Glutamatergic neuron (in vitro differentiated cells): ENCODE data around the gene TP53TG5. TPM values are rescaled to one million over a fixed set of nuclear protein-coding genes. Genes with fewer than 3 reads are reported as not detected.

Experiments
- DNase-seq: peaks from one replicate; pipeline ENCODE4 v3.0.0; 2022
- H3K27ac Mint-ChIP-seq: one replicate; pipeline ENCODE4 v1.8.0; 2020; ENCODE audit warnings: mild to moderate bottlenecking, mixed read lengths, inconsistent platforms; ENCODE audit not compliant: unreplicated experiment
- H3K27me3 Mint-ChIP-seq: one replicate; pipeline ENCODE4 v1.8.0; 2020; ENCODE audit warnings: mild to moderate bottlenecking, moderate library complexity, mixed read lengths, inconsistent platforms; ENCODE audit not compliant: unreplicated experiment
- H3K36me3 Mint-ChIP-seq: one replicate; pipeline ENCODE4 v1.8.0; 2020; ENCODE audit warnings: mild to moderate bottlenecking, mixed read lengths, inconsistent platforms; ENCODE audit not compliant: unreplicated experiment
- H3K4me1 Mint-ChIP-seq: one replicate; pipeline ENCODE4 v1.8.0; 2020; ENCODE audit warnings: mild to moderate bottlenecking, low read depth, mixed read lengths, inconsistent platforms; ENCODE audit not compliant: unreplicated experiment
- H3K4me3 Mint-ChIP-seq: one replicate; pipeline ENCODE4 v1.8.0; 2020; ENCODE audit warnings: mild to moderate bottlenecking, mixed read lengths, inconsistent platforms; ENCODE audit not compliant: unreplicated experiment
- H3K9me3 Mint-ChIP-seq: one replicate; pipeline ENCODE4 v1.8.0; 2020; ENCODE audit warnings: mild to moderate bottlenecking, moderate library complexity, mixed read lengths, inconsistent platforms; ENCODE audit not compliant: unreplicated experiment
- total RNA-seq: library from RNA; stranded (reverse); fragmentation: NEBNext Ultra II Directional; extraction: Animal tissue kit (Norgen Biotek cat#: 25700); gene quantifications from one replicate; pipeline ENCODE4 v1.2.1, GENCODE V29; 2021; ENCODE audit not compliant: unreplicated experiment
- TF ChIP-seq, protein P1 (sequence below): fragments of 200-600 bp; sonication (generic); IDR thresholded peaks from one replicate; pipeline ENCODE4 v1.5.0; 2021; ENCODE audit not compliant: partially characterized antibody, unreplicated experiment

The TP53TG5 gene
- total RNA-seq, 1 donor from 2014 or later = not detected

DNA sequence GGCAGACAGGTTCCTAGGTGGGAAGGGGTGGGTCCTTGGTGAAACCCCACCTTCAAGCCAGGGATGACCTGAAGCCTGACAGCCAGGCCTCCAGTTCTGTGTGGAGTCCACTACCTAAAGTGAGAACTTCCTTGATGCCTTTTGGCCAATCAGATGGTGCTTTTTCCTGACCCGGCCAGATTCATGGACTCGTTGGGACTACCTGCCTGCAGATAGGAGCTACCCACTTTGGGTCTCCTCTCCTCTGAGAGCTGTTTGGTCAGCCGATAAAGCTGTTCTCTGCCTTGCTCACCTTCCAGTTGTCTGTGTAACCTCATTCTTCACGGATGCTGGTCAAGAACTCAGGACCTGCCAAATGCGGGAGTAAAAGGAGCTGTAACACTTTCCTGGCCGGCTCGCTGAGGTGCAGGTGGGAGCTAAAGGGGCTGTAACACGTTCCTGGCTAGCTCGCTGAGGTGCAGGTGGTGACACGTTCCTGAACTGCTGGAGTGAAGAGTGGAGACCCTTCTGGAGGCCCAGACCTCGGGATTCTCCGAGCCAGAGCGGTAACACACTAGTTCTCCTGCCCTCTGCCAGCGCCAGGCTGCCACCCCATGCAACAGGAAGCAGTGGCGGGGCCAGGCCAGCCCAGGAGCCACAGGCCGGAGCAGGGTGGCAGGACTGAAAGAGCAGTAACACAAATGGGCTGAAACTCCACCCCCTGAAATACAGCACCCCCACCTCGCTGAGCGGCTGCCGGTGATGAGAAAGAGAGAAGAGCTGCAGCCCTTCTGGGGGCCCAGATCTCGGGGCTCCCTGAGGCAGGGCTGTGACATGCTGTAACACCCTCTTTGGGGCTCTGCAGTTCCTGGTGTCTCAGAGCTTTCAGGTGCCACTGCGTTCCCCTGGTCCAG lies 16.3 kb upstream of the TP53TG5 start:
- no peak overlapping the region for H3K27ac Mint-ChIP-seq
- DNase-seq = no peak
- no peaks in the 10 kb centered on the region for H3K27me3 Mint-ChIP-seq
- TF ChIP-seq, protein P1, sequence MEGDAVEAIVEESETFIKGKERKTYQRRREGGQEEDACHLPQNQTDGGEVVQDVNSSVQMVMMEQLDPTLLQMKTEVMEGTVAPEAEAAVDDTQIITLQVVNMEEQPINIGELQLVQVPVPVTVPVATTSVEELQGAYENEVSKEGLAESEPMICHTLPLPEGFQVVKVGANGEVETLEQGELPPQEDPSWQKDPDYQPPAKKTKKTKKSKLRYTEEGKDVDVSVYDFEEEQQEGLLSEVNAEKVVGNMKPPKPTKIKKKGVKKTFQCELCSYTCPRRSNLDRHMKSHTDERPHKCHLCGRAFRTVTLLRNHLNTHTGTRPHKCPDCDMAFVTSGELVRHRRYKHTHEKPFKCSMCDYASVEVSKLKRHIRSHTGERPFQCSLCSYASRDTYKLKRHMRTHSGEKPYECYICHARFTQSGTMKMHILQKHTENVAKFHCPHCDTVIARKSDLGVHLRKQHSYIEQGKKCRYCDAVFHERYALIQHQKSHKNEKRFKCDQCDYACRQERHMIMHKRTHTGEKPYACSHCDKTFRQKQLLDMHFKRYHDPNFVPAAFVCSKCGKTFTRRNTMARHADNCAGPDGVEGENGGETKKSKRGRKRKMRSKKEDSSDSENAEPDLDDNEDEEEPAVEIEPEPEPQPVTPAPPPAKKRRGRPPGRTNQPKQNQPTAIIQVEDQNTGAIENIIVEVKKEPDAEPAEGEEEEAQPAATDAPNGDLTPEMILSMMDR = no peak
- H3K4me1 Mint-ChIP-seq = no peaks in the 10 kb centered on the region
- no peak overlapping the region for H3K4me3 Mint-ChIP-seq
- peaks cover 5% of the 10 kb centered on the region for H3K36me3 Mint-ChIP-seq
- no peaks in the 10 kb centered on the region for H3K9me3 Mint-ChIP-seq

DNA sequence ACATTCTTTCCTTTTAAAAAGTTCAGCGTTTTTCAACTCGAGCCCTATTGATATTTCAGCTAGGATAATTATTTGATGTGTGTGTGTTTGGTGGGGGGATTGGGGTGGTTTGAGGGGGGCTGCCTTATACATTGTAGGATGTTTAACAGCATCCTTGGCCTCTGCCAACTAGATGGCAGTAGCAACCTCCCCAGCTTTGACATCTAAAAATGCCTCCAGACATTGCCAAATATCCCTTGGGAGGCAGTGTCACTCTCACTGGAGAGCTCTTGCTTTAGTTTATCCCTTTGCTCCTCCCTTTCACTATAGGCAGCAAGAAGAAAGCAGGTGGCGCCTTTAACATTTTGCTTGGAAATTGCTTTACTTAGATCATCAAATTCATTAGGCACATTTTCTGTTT lies 14.6 kb upstream of the TP53TG5 start:
- DNase-seq = no peak
- TF ChIP-seq, protein P1 = no peak
- Mint-ChIP-seq H3K4me1 (no peaks in the 10 kb centered on the region), H3K27me3 (no peaks in the 10 kb centered on the region), H3K36me3 (no peaks in the 10 kb centered on the region), H3K9me3 (no peaks in the 10 kb centered on the region), H3K4me3 (no peak overlapping the region), H3K27ac (no peak overlapping the region)

DNA sequence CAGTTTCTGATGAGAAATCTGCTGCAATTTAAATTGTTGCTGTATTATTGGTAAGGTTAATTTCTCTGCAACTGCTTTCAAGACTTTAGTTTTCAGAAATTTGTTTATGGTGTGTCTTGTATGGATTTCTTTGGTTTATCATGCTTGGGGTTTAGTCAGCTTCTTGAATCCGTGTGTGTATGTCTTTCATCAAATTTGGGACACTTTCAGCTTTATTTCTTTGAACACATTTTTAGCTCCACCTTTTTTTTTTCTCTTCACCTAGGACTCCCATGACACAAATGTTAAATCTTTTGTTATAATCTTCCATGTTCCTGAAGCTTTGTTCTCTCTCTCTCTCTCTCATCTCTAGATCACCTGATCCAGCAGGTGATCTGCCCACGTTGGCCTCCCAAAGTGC lies 13.4 kb upstream of the TP53TG5 start:
- DNase-seq = no peak
- Mint-ChIP-seq H3K4me1 (no peaks in the 10 kb centered on the region), H3K36me3 (no peaks in the 10 kb centered on the region), H3K9me3 (no peaks in the 10 kb centered on the region), H3K27me3 (no peaks in the 10 kb centered on the region), H3K27ac (no peak overlapping the region), H3K4me3 (no peak overlapping the region)
- TF ChIP-seq, protein P1 = no peak

DNA sequence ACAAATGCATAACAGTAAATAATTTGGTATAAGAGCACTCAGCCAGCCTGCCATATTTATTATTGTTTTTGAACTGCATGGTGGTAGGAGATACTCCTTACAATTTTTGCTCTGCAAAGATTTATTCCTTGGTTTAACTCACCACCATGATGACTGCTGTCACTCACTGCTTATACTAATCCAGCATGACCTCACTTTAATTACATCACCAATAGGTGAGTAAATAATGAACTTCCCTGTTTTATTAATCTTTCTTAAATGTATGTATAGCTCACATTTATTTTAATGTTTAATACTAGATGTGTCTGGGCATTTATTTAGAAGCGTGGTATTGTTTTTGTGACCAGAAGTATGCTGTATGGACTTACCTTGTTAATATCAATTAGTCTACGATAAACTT lies 12.8 kb upstream of the TP53TG5 start:
- no peaks in the 10 kb centered on the region for H3K36me3 Mint-ChIP-seq
- TF ChIP-seq, protein P1 = no peak
- no peak overlapping the region for H3K4me3 Mint-ChIP-seq
- H3K27me3 Mint-ChIP-seq = no peaks in the 10 kb centered on the region
- no peak for DNase-seq
- no peaks in the 10 kb centered on the region for H3K4me1 Mint-ChIP-seq
- no peaks in the 10 kb centered on the region for H3K9me3 Mint-ChIP-seq
- no peak overlapping the region for H3K27ac Mint-ChIP-seq

DNA sequence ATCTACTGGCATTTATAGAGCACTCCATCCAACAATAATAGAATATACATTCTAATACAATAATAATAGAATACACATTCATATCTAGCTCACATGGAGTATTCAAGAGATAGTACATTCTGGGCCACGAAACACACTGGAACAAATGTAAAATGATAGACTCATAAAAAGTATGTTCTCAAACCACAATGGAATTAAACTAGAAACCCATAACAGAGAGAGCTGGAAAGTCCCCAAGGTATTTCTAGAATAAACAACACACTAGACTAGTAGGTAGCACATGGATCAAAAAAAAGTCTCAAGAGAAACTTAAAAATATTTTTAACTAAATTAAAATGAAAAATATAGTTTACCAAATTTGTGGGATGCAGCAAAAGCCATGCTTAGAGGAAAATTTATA lies 9.1 kb upstream of the TP53TG5 start:
- H3K36me3 Mint-ChIP-seq = no peaks in the 10 kb centered on the region
- no peaks in the 10 kb centered on the region for H3K27me3 Mint-ChIP-seq
- TF ChIP-seq, protein P1 = no peak
- H3K4me1 Mint-ChIP-seq = no peaks in the 10 kb centered on the region
- H3K9me3 Mint-ChIP-seq = no peaks in the 10 kb centered on the region
- DNase-seq = no peak
- H3K27ac Mint-ChIP-seq = no peak overlapping the region
- H3K4me3 Mint-ChIP-seq = no peak overlapping the region
